ENCODE data around the gene SPAG9. TPM values are rescaled to one million over a fixed set of nuclear protein-coding genes. Genes with fewer than 3 reads are reported as not detected.
A peak's percentile ranks its signal among the peaks of the same experiment; 100 is the strongest.
"Not testable (repeated sequence)": the region's sequence is repeated elsewhere in the genome, so short reads cannot be mapped to it uniquely, and the experiment has no call there.

The SPAG9 gene
- total RNA-seq, 1 experiment from 2014 or later, result 90.5 TPM

DNA sequence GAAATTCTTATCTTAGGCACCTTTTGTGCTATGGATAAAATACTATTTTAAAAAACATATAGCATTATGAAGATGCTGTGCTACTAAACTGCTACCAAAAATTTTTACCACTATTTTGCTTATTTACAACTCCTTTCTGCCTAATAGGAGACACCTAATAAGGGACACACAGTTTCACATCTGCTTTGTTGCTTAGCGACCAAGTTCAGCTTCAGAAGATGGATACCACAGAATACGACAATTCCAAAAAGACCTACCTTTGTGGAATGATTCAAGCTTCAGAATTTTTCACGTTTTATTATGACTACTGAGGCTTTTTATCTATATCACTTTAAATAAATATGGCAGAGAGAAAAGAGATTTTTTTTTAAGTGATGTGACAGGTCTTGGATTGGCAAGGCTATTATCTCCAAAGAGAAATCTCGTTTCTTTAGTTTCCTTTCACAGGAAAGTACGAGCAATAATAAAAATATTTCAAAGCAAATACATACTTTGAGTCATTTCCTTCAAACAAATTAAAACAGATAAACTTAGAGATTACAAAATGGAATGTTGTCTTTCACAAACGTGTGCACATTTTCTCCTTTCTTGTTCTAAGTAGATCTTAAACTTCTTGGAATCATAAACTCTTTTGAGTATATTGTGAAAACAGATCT is 35.4 kb downstream of the SPAG9 start:
- Histone ChIP-seq H3K79me2 (ENCODE audit: low read length) (peaks cover 75% of the 10 kb centered on the region), H2AFZ (ENCODE audit: low read length) (no peak overlapping the region), H3K9ac (ENCODE audit: low read length) (peak overlapping the region; percentile 68), H3F3A (ENCODE audit: low read length, unreplicated experiment) (peaks cover 23% of the 10 kb centered on the region), H3K4me3 (ENCODE audit: low read length) (peak overlapping the region; percentile 56), H3K9me2 (replicated peaks; ENCODE audit: low read length) (no peaks in the 10 kb centered on the region), H3K9me3 (ENCODE audit: low read length) (no peaks in the 10 kb centered on the region), H4K20me1 (ENCODE audit: low read length) (0 out of 2 replicates have a peak, but pooled peaks cover 3% of the 10 kb centered on the region), H3K27ac (ENCODE audit: low read length) (peak overlapping the region; percentile 95), H3K4me1 (ENCODE audit: insufficient read depth, low read length) (peaks cover 33% of the 10 kb centered on the region), H3K36me3 (ENCODE audit: low read depth, low read length) (no peaks in the 10 kb centered on the region), H3K4me2 (ENCODE audit: low read length) (peak overlapping the region; percentile 83), H3K27me3 (ENCODE audit: low read length) (no peaks in the 10 kb centered on the region)
- intact Hi-C loops (cut with micrococcal nuclease), result loop anchor here (1.0 kb wide), 3 partner anchors 21 to 68 kb away; partner anchors contain the start of gene NME1
- CTCF ChIA-PET, result interaction anchor here (1.0 kb wide), 1 partner anchor 80 kb away, joined by 4 read pairs; no protein-coding TSS in a partner anchor
- POLR2A ChIA-PET (ENCODE audit: unreplicated experiment), result interaction anchor here (0.7 kb wide), 1 partner anchor 22 kb away, joined by 18 read pairs; no protein-coding TSS in a partner anchor
- TF ChIP-seq, protein P1, sequence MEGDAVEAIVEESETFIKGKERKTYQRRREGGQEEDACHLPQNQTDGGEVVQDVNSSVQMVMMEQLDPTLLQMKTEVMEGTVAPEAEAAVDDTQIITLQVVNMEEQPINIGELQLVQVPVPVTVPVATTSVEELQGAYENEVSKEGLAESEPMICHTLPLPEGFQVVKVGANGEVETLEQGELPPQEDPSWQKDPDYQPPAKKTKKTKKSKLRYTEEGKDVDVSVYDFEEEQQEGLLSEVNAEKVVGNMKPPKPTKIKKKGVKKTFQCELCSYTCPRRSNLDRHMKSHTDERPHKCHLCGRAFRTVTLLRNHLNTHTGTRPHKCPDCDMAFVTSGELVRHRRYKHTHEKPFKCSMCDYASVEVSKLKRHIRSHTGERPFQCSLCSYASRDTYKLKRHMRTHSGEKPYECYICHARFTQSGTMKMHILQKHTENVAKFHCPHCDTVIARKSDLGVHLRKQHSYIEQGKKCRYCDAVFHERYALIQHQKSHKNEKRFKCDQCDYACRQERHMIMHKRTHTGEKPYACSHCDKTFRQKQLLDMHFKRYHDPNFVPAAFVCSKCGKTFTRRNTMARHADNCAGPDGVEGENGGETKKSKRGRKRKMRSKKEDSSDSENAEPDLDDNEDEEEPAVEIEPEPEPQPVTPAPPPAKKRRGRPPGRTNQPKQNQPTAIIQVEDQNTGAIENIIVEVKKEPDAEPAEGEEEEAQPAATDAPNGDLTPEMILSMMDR (conservative IDR thresholded peaks at IDR 0.05; ENCODE audit: low read depth, low read length), result no peak
- TF ChIP-seq EZH2phosphoT487 (IDR thresholded peaks at IDR 0.05; ENCODE audit: borderline replicate concordance, low read length) (no peak), EZH2 (IDR thresholded peaks at IDR 0.05; ENCODE audit: low read length, unreplicated experiment) (no peak)
- TSS peak; percentile 58 for BruUV-seq (replicated peaks)
- DNase-seq (peak; percentile 90), ATAC-seq (peak; percentile 76)

DNA sequence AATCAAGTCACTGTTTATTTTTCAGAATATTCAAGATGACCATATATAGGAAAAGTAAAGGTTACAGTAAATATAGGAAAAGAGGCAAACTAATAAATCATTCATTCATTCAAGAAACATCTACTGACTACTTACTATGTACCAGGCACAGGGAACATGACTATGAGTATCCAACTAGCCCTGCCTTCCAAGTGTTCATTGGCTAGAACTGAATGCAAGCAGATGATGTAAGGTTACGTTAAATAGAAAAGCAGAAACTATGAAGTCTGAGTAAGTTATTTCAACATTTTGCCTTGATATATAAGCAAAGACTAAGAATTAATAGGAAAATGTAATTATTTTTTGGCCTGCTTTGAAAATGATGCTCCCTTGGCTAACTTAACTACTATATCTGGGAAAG is 36.7 kb downstream of the SPAG9 start:
- Histone ChIP-seq H3K36me3 (ENCODE audit: low read depth, low read length) (peaks cover 7% of the 10 kb centered on the region; the same call in 1 of the 2 replicates), H3K79me2 (ENCODE audit: low read length) (peaks cover 75% of the 10 kb centered on the region), H4K20me1 (ENCODE audit: low read length) (0 out of 2 replicates have a peak, but pooled peaks cover 3% of the 10 kb centered on the region), H3K4me1 (ENCODE audit: insufficient read depth, low read length) (peaks cover 39% of the 10 kb centered on the region), H3K9ac (ENCODE audit: low read length) (no peak overlapping the region), H2AFZ (ENCODE audit: low read length) (no peak overlapping the region), H3K4me3 (ENCODE audit: low read length) (no peak overlapping the region), H3K9me2 (replicated peaks; ENCODE audit: low read length) (no peaks in the 10 kb centered on the region), H3K27me3 (ENCODE audit: low read length) (no peaks in the 10 kb centered on the region), H3F3A (ENCODE audit: low read length, unreplicated experiment) (peaks cover 23% of the 10 kb centered on the region), H3K4me2 (ENCODE audit: low read length) (no peak overlapping the region), H3K9me3 (ENCODE audit: low read length) (no peaks in the 10 kb centered on the region), H3K27ac (ENCODE audit: low read length) (peak overlapping the region; percentile 95)
- CTCF ChIA-PET, result no interaction called here
- TF ChIP-seq, protein P1 (conservative IDR thresholded peaks at IDR 0.05; ENCODE audit: low read depth, low read length), result no peak
- no peak for TF ChIP-seq EZH2phosphoT487 (IDR thresholded peaks at IDR 0.05; ENCODE audit: borderline replicate concordance, low read length)
- TF ChIP-seq EZH2 (IDR thresholded peaks at IDR 0.05; ENCODE audit: low read length, unreplicated experiment), result no peak
- no peak for ATAC-seq
- no TSS peak for BruUV-seq (replicated peaks)
- no peak for DNase-seq
- intact Hi-C loops (cut with micrococcal nuclease), result no loop called here
- POLR2A ChIA-PET (ENCODE audit: unreplicated experiment), result no interaction called here

DNA sequence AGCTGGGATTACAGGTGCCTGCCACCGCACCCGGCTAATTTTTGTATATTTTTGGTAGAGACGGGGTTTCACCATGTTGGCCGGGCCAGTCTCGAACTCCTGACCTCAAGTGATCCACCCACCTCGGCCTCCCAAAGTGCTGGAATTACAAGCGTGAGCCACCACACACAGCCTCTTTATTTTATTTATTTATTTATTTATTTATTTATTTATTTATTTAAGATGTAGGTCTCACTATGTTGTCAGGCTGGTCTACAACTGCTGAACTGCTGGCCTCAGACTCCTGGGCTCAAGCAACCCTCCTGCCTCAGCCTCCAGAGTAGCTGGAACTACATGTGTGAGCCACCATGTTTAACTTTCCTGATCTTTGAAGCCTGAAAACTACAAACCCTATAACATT is 37.3 kb downstream of the SPAG9 start:
- H3K4me3 ChIP-seq (ENCODE audit: low read length); POLR2A ChIA-PET (ENCODE audit: unreplicated experiment); CTCF ChIA-PET; DNase-seq; BruUV-seq (replicated peaks); H3K9me3 ChIP-seq (ENCODE audit: low read length); H3K9me2 ChIP-seq (replicated peaks; ENCODE audit: low read length); H2AFZ ChIP-seq (ENCODE audit: low read length); ATAC-seq; intact Hi-C loops (cut with micrococcal nuclease); H3K27me3 ChIP-seq (ENCODE audit: low read length); H3K4me2 ChIP-seq (ENCODE audit: low read length); H4K20me1 ChIP-seq (ENCODE audit: low read length); H3K9ac ChIP-seq (ENCODE audit: low read length); H3K27ac ChIP-seq (ENCODE audit: low read length): not testable (repeated sequence)
- peaks cover 11% of the 10 kb centered on the region; the same call in 1 of the 2 replicates for H3K36me3 ChIP-seq (ENCODE audit: low read depth, low read length)
- peaks cover 69% of the 10 kb centered on the region for H3K79me2 ChIP-seq (ENCODE audit: low read length)
- peaks cover 42% of the 10 kb centered on the region for H3K4me1 ChIP-seq (ENCODE audit: insufficient read depth, low read length)
- H3F3A ChIP-seq (ENCODE audit: low read length, unreplicated experiment), result peaks cover 23% of the 10 kb centered on the region
